Neuronal stem cell (in vitro differentiated cells): Measurements from ENCODE around the gene ADSL.

Experiments
- DNase-seq: peaks from one replicate; pipeline ENCODE4 v3.0.0-alpha.2; 2013; ENCODE audit warnings: low spot score
- H2AFZ ChIP-seq: one replicate; pipeline ENCODE4 v1.6.1; 2013; ENCODE audit warnings: mild to moderate bottlenecking, low read length, inconsistent platforms
- H2AK5ac ChIP-seq: 2 replicates; pipeline ENCODE4 v1.6.1; 2013; ENCODE audit warnings: low read depth, mild to moderate bottlenecking, inconsistent platforms, low read length, moderate library complexity, mixed read lengths
- H2BK120ac ChIP-seq: 2 replicates; pipeline ENCODE4 v1.6.1; 2013; ENCODE audit warnings: low read depth, mild to moderate bottlenecking, inconsistent platforms, low read length, moderate library complexity, mixed read lengths
- H2BK12ac ChIP-seq: one replicate; pipeline ENCODE4 v1.6.1; 2013; ENCODE audit warnings: low read length, inconsistent platforms
- H2BK15ac ChIP-seq: 2 replicates; pipeline ENCODE4 v1.6.1; 2013; ENCODE audit warnings: mild to moderate bottlenecking, low read length, inconsistent platforms, mixed read lengths
- H2BK5ac ChIP-seq: one replicate; pipeline ENCODE4 v1.6.1; 2013; ENCODE audit warnings: inconsistent platforms, mild to moderate bottlenecking, low read length, moderate library complexity
- H3K14ac ChIP-seq: one replicate; pipeline ENCODE4 v1.6.1; 2013; ENCODE audit warnings: low read length, inconsistent platforms
- H3K18ac ChIP-seq: 2 replicates; pipeline ENCODE4 v1.6.1; 2013; ENCODE audit warnings: low read length, inconsistent platforms
- H3K23ac ChIP-seq: 2 replicates; pipeline ENCODE4 v1.6.1; 2013; ENCODE audit warnings: low read depth, mild to moderate bottlenecking, mixed read lengths, low read length, inconsistent platforms; ENCODE audit not compliant: poor library complexity
- H3K27ac ChIP-seq: replicated peaks from 3 replicates; pipeline ENCODE4 v1.5.1; 2013; ENCODE audit warnings: low read length, inconsistent platforms
- H3K27me3 ChIP-seq, 3 experiments: 2 replicates each; pipeline ENCODE4 v1.6.1; 2013; ENCODE audit warnings: low read length in 3 of 3, mild to moderate bottlenecking in 2 of 3, inconsistent platforms in 1 of 3, low read depth in 1 of 3, mixed read lengths in 1 of 3, moderate library complexity in 1 of 3; ENCODE audit not compliant: control insufficient read depth in 3 of 3, insufficient read depth in 3 of 3
- H3K36me3 ChIP-seq, 2 donors: replicated peaks in 1 of 2; 2 replicates each; pipeline ENCODE4 v1.6.1; 2013; ENCODE audit warnings: low read length in 2 of 2; ENCODE audit not compliant: control insufficient read depth in 2 of 2, insufficient read depth in 2 of 2
- H3K4ac ChIP-seq: 2 replicates; pipeline ENCODE4 v1.6.1; 2013; ENCODE audit warnings: inconsistent platforms, mild to moderate bottlenecking, low read length, moderate library complexity
- H3K4me1 ChIP-seq, 2 donors: 1 replicate in 1 of 2; 2 replicates in 1 of 2; pipeline ENCODE4 v1.6.1; 2013; ENCODE audit warnings: low read length in 2 of 2, low read depth in 1 of 2; ENCODE audit not compliant: control insufficient read depth in 2 of 2, insufficient read depth in 1 of 2
- H3K4me2 ChIP-seq: one replicate; pipeline ENCODE4 v1.6.1; 2013; ENCODE audit warnings: mild to moderate bottlenecking, low read length, inconsistent platforms; ENCODE audit not compliant: insufficient read depth, poor library complexity, severe bottlenecking
- H3K4me3 ChIP-seq, 2 donors: 2 replicates each; pipeline ENCODE4 v1.5.1; 2013; ENCODE audit warnings: low read length in 2 of 2, mild to moderate bottlenecking in 2 of 2, inconsistent platforms in 1 of 2, moderate library complexity in 1 of 2
- H3K79me1 ChIP-seq: one replicate; pipeline ENCODE4 v1.6.1; 2013; ENCODE audit warnings: low read depth, mild to moderate bottlenecking, inconsistent platforms, low read length, moderate library complexity
- H3K9ac ChIP-seq: one replicate; pipeline ENCODE4 v1.6.1; 2013; ENCODE audit warnings: mild to moderate bottlenecking, low read depth, low read length, inconsistent platforms; ENCODE audit not compliant: poor library complexity
- H3K9me3 ChIP-seq, 2 donors: replicated peaks in 1 of 2; 2 replicates each; pipeline versions ENCODE3 to v1.6.1; 2013; ENCODE audit warnings: low read length in 2 of 2, mild to moderate bottlenecking in 2 of 2, inconsistent platforms in 1 of 2, low read depth in 1 of 2, mixed read lengths in 1 of 2, moderate library complexity in 1 of 2; ENCODE audit not compliant: control insufficient read depth in 2 of 2, insufficient read depth in 1 of 2
- H4K8ac ChIP-seq: one replicate; pipeline ENCODE4 v1.6.1; 2013; ENCODE audit warnings: low read depth, mild to moderate bottlenecking, inconsistent platforms, low read length, moderate library complexity
- H4K91ac ChIP-seq: one replicate; pipeline ENCODE4 v1.6.1; 2013; ENCODE audit warnings: low read length, low read depth, mild to moderate bottlenecking, inconsistent platforms; ENCODE audit not compliant: poor library complexity
- WGBS, 2 donors: extraction: QIAGEN DNeasy Blood & Tissue Kit; methylation state at CpG; one replicate each; pipeline ENCODE4 v1.1.7; 2013; ENCODE audit warnings: missing lambda C conversion rate in 2 of 2, mixed read lengths in 1 of 2; ENCODE audit not compliant: insufficient read length in 2 of 2, insufficient replicate concordance in 1 of 2; ENCODE audit errors: extremely low coverage in 2 of 2; 5-methylcytosine and 5-hydroxymethylcytosine counted together

ADSL gene

DNA sequence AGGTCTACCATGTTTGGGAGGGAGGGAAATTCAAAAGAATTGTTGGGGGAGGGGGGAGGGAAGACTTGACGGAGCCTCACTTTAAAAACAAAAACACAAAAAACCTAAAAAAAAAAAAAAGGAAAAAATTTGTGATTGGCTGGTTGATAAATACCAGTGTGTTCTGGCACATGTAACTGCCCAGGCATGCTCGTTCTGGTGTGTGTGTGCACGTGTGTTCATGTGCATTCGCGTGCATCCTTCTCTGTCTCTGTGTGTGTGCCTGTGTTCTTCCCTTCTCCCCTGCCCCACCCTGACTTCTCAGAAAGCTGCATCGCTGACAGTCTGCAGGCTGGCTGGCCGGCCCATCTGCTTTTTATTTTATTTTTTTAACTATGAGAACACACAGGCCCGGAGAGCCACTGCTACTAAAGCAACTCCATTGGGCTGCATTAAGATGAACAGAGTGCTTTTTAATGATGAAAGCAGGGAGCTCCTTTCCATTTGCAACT is 22.6 kb upstream of the ADSL start:
- no peak for DNase-seq
- H3K36me3 ChIP-seq, result peaks cover 24 to 97% of the 10 kb centered on the region in 2 donors

GRCh38 chr22:40324468-40325305 is 21.6 kb upstream of the ADSL start:
- H2BK15ac ChIP-seq, result no peak overlapping the region
- no peak overlapping the region for H3K18ac ChIP-seq
- H4K91ac ChIP-seq, result no peak overlapping the region
- H3K4ac ChIP-seq, result no peak overlapping the region
- H3K27me3 ChIP-seq, result no peaks in the 10 kb centered on the region
- H3K36me3 ChIP-seq, result peaks cover 26 to 97% of the 10 kb centered on the region in 2 donors
- H2BK12ac ChIP-seq, result no peak overlapping the region
- H3K79me1 ChIP-seq, result no peaks in the 10 kb centered on the region
- H3K9ac ChIP-seq, result no peak overlapping the region
- no peak overlapping the region for H3K23ac ChIP-seq
- H3K9me3 ChIP-seq, result no peaks in the 10 kb centered on the region
- H3K14ac ChIP-seq, result no peak overlapping the region
- no peak overlapping the region for H2BK120ac ChIP-seq
- no peak overlapping the region for H3K4me3 ChIP-seq
- no peak overlapping the region for H2AK5ac ChIP-seq
- H2AFZ ChIP-seq, result no peak overlapping the region
- H3K4me2 ChIP-seq, result no peak overlapping the region
- H2BK5ac ChIP-seq, result no peak overlapping the region
- no CpG with 5 or more reads among the region's 19 CpGs for WGBS, 2 donors
- H4K8ac ChIP-seq, result no peak overlapping the region
- no peak for DNase-seq
- peaks cover 14 to 17% of the 10 kb centered on the region in 2 donors for H3K4me1 ChIP-seq
- H3K27ac ChIP-seq, result no peak overlapping the region

More for the DNA sequence above, 22.6 kb upstream of the ADSL start:
- no peak overlapping the region for H3K23ac ChIP-seq
- H2BK15ac ChIP-seq, result no peak overlapping the region
- no peak overlapping the region for H4K91ac ChIP-seq
- H3K4ac ChIP-seq, result no peak overlapping the region
- no CpG with 5 or more reads among the region's 8 CpGs for WGBS, 2 donors
- H3K18ac ChIP-seq, result no peak overlapping the region
- H3K79me1 ChIP-seq, result no peaks in the 10 kb centered on the region
- no peak overlapping the region for H3K4me3 ChIP-seq
- H2AK5ac ChIP-seq, result no peak overlapping the region
- no peak overlapping the region for H3K14ac ChIP-seq
- H4K8ac ChIP-seq, result no peak overlapping the region
- H3K9me3 ChIP-seq, result no peaks in the 10 kb centered on the region
- no peak overlapping the region for H2BK120ac ChIP-seq
- H3K9ac ChIP-seq, result peak overlapping the region; percentile 78
- no peaks in the 10 kb centered on the region for H3K27me3 ChIP-seq
- peaks cover 14 to 17% of the 10 kb centered on the region in 2 donors for H3K4me1 ChIP-seq
- no peak overlapping the region for H2BK12ac ChIP-seq
- H3K27ac ChIP-seq, result no peak overlapping the region
- H2AFZ ChIP-seq, result no peak overlapping the region
- no peak overlapping the region for H2BK5ac ChIP-seq
- no peak overlapping the region for H3K4me2 ChIP-seq

DNA sequence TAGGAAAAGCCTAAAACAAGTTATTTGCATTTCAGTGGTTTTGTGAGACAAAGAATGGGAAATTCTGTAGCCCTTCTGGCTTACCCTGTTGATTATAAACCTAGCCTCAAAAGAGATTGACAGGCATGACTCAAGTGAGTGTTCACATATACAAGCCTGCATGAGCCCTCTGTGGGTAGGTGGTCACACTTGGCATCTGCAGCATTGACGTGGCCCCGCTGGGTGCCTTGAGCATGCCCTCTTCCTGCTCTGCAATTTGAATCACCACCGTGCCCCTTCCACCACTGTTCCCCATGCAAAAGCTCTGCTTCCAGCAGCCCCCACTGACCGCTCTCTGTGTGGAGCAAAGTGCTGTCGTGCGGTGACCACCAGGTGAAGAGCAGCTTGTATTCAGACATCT is 21.0 kb upstream of the ADSL start:
- H2AK5ac ChIP-seq, result no peak overlapping the region
- H3K79me1 ChIP-seq, result no peaks in the 10 kb centered on the region
- no peaks in the 10 kb centered on the region for H3K9me3 ChIP-seq
- no peak overlapping the region for H2AFZ ChIP-seq
- H3K4me2 ChIP-seq, result no peak overlapping the region
- DNase-seq, result no peak
- H4K8ac ChIP-seq, result peak overlapping the region; percentile 83
- H3K4me1 ChIP-seq, result peaks cover 14 to 19% of the 10 kb centered on the region in 2 donors
- peaks cover 26 to 98% of the 10 kb centered on the region in 2 donors for H3K36me3 ChIP-seq
- no peak overlapping the region for H3K9ac ChIP-seq
- no peak overlapping the region for H3K14ac ChIP-seq
- H3K4me3 ChIP-seq, result no peak overlapping the region
- H3K18ac ChIP-seq, result no peak overlapping the region
- H3K4ac ChIP-seq, result no peak overlapping the region
- no peak overlapping the region for H2BK12ac ChIP-seq
- no peak overlapping the region for H2BK120ac ChIP-seq
- H2BK5ac ChIP-seq, result no peak overlapping the region
- no peak overlapping the region for H4K91ac ChIP-seq
- H2BK15ac ChIP-seq, result no peak overlapping the region
- no peak overlapping the region for H3K27ac ChIP-seq
- no peak overlapping the region for H3K23ac ChIP-seq
- WGBS, 2 donors, result no CpG with 5 or more reads among the region's 6 CpGs
- H3K27me3 ChIP-seq, result no peaks in the 10 kb centered on the region

GRCh38 chr22:40326905-40327735 is 19.2 kb upstream of the ADSL start:
- Histone ChIP-seq H2BK12ac (no peak overlapping the region), H4K91ac (no peak overlapping the region), H3K23ac (no peak overlapping the region), H4K8ac (no peak overlapping the region), H2AFZ (no peak overlapping the region), H3K18ac (no peak overlapping the region), H3K4me1 (peaks cover 30 to 31% of the 10 kb centered on the region in 2 donors), H2BK120ac (no peak overlapping the region), H3K9me3 (no peaks in the 10 kb centered on the region), H3K27me3 (no peaks in the 10 kb centered on the region), H3K4me3 (no peak overlapping the region), H3K4ac (no peak overlapping the region), H2AK5ac (no peak overlapping the region), H2BK15ac (no peak overlapping the region), H3K27ac (no peak overlapping the region), H3K9ac (no peak overlapping the region), H3K14ac (no peak overlapping the region), H3K79me1 (no peaks in the 10 kb centered on the region), H3K36me3 (peaks cover 16 to 88% of the 10 kb centered on the region in 2 donors), H3K4me2 (peak overlapping the region; percentile 47), H2BK5ac (no peak overlapping the region)
- peak; percentile 29 for DNase-seq
- WGBS, 2 donors, result no CpG with 5 or more reads among the region's 10 CpGs
